ENCODE measurements around the gene IRF4.

- TF ChIP-seq CTCF (IDR thresholded peaks at IDR 0.05; ENCODE audit: insufficient read depth, low read length, poor library complexity, severe bottlenecking) (no peak), EZH2phosphoT487 (conservative IDR thresholded peaks at IDR 0.05; ENCODE audit: low read length) (no peak)
These were observed 34.2 kb upstream of the IRF4 start for GRCh38 chr6:357261-357790.
